ENCODE data around the gene PXK.

Gene PXK

GRCh38 chr3:58358808-58359207 lies 26.1 kb downstream of the PXK start:
- Histone ChIP-seq H3K9ac (ENCODE audit: low read depth, low read length, poor library complexity, severe bottlenecking) (no peak overlapping the region), H3K9me2 (replicated peaks; ENCODE audit: low read depth, low read length) (no peaks in the 10 kb centered on the region), H3K79me2 (ENCODE audit: insufficient read depth, low read length) (peaks cover 87% of the 10 kb centered on the region), H3K4me1 (ENCODE audit: insufficient read depth, low read length, poor library complexity, severe bottlenecking) (peaks cover 54% of the 10 kb centered on the region), H3K4me3 (ENCODE audit: low read length, poor library complexity, severe bottlenecking) (no peak overlapping the region), H3F3A (ENCODE audit: low read depth) (0 out of 2 replicates have a peak, but pooled peaks cover 5% of the 10 kb centered on the region), H2AFZ (ENCODE audit: low read length) (no peak overlapping the region), H4K20me1 (ENCODE audit: insufficient read depth, low read length, poor library complexity, severe bottlenecking) (peaks cover 7% of the 10 kb centered on the region), H3K27me3 (ENCODE audit: insufficient read depth, low read length, poor library complexity, severe bottlenecking) (no peaks in the 10 kb centered on the region), H3K9me3 (ENCODE audit: insufficient read depth, low read depth, low read length) (no peaks in the 10 kb centered on the region), H3K4me2 (ENCODE audit: low read depth, low read length, poor library complexity, severe bottlenecking) (no peak overlapping the region), H3K36me3 (ENCODE audit: insufficient read depth, low read length) (no peaks in the 10 kb centered on the region)
- TF ChIP-seq, protein P1, sequence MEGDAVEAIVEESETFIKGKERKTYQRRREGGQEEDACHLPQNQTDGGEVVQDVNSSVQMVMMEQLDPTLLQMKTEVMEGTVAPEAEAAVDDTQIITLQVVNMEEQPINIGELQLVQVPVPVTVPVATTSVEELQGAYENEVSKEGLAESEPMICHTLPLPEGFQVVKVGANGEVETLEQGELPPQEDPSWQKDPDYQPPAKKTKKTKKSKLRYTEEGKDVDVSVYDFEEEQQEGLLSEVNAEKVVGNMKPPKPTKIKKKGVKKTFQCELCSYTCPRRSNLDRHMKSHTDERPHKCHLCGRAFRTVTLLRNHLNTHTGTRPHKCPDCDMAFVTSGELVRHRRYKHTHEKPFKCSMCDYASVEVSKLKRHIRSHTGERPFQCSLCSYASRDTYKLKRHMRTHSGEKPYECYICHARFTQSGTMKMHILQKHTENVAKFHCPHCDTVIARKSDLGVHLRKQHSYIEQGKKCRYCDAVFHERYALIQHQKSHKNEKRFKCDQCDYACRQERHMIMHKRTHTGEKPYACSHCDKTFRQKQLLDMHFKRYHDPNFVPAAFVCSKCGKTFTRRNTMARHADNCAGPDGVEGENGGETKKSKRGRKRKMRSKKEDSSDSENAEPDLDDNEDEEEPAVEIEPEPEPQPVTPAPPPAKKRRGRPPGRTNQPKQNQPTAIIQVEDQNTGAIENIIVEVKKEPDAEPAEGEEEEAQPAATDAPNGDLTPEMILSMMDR (conservative IDR thresholded peaks at IDR 0.05; ENCODE audit: low read length), result no peak
- TF ChIP-seq EZH2phosphoT487 (IDR thresholded peaks at IDR 0.05; ENCODE audit: borderline replicate concordance), result no peak

- no peaks in the 10 kb centered on the region for H3K27me3 ChIP-seq (ENCODE audit: insufficient read depth, low read length, poor library complexity, severe bottlenecking)
- H3K9ac ChIP-seq (ENCODE audit: low read depth, low read length, poor library complexity, severe bottlenecking), result no peak overlapping the region
- H3K9me3 ChIP-seq (ENCODE audit: insufficient read depth, low read depth, low read length), result no peaks in the 10 kb centered on the region
- H4K20me1 ChIP-seq (ENCODE audit: insufficient read depth, low read length, poor library complexity, severe bottlenecking), result peaks cover 7% of the 10 kb centered on the region
- H2AFZ ChIP-seq (ENCODE audit: low read length), result no peak overlapping the region
- no peak overlapping the region for H3K4me2 ChIP-seq (ENCODE audit: low read depth, low read length, poor library complexity, severe bottlenecking)
- peaks cover 88% of the 10 kb centered on the region for H3K79me2 ChIP-seq (ENCODE audit: insufficient read depth, low read length)
- TF ChIP-seq, protein P1 (conservative IDR thresholded peaks at IDR 0.05; ENCODE audit: low read length), result no peak
- TF ChIP-seq EZH2phosphoT487 (IDR thresholded peaks at IDR 0.05; ENCODE audit: borderline replicate concordance), result no peak
- H3K9me2 ChIP-seq (replicated peaks; ENCODE audit: low read depth, low read length), result no peaks in the 10 kb centered on the region
- no peak overlapping the region for H3K4me3 ChIP-seq (ENCODE audit: low read length, poor library complexity, severe bottlenecking)
- H3F3A ChIP-seq (ENCODE audit: low read depth), result 0 out of 2 replicates have a peak, but pooled peaks cover 5% of the 10 kb centered on the region
- no peaks in the 10 kb centered on the region for H3K36me3 ChIP-seq (ENCODE audit: insufficient read depth, low read length)
- H3K4me1 ChIP-seq (ENCODE audit: insufficient read depth, low read length, poor library complexity, severe bottlenecking), result peaks cover 47% of the 10 kb centered on the region
Measured at GRCh38 chr3:58359621-58360020, 26.9 kb downstream of the PXK start.

- H3F3A ChIP-seq (ENCODE audit: low read depth), result 0 out of 2 replicates have a peak, but pooled peaks cover 5% of the 10 kb centered on the region
- no peak overlapping the region for H2AFZ ChIP-seq (ENCODE audit: low read length)
- H4K20me1 ChIP-seq (ENCODE audit: insufficient read depth, low read length, poor library complexity, severe bottlenecking), result peaks cover 14% of the 10 kb centered on the region
- no peaks in the 10 kb centered on the region for H3K9me3 ChIP-seq (ENCODE audit: insufficient read depth, low read depth, low read length)
- peaks cover 47% of the 10 kb centered on the region for H3K4me1 ChIP-seq (ENCODE audit: insufficient read depth, low read length, poor library complexity, severe bottlenecking)
- no peak overlapping the region for H3K4me2 ChIP-seq (ENCODE audit: low read depth, low read length, poor library complexity, severe bottlenecking)
- no peaks in the 10 kb centered on the region for H3K36me3 ChIP-seq (ENCODE audit: insufficient read depth, low read length)
- H3K9ac ChIP-seq (ENCODE audit: low read depth, low read length, poor library complexity, severe bottlenecking), result no peak overlapping the region
- no peaks in the 10 kb centered on the region for H3K9me2 ChIP-seq (replicated peaks; ENCODE audit: low read depth, low read length)
- H3K4me3 ChIP-seq (ENCODE audit: low read length, poor library complexity, severe bottlenecking), result no peak overlapping the region
- H3K79me2 ChIP-seq (ENCODE audit: insufficient read depth, low read length), result peaks cover 84% of the 10 kb centered on the region
- no peaks in the 10 kb centered on the region for H3K27me3 ChIP-seq (ENCODE audit: insufficient read depth, low read length, poor library complexity, severe bottlenecking)
- TF ChIP-seq, protein P1 (conservative IDR thresholded peaks at IDR 0.05; ENCODE audit: low read length), result no peak
- TF ChIP-seq EZH2phosphoT487 (IDR thresholded peaks at IDR 0.05; ENCODE audit: borderline replicate concordance), result no peak
Measured at GRCh38 chr3:58361866-58362265, 29.2 kb downstream of the PXK start.

Data from Loucy (cell line).